Measurements from ENCODE around the gene SEC24D. TPM values are rescaled to one million over a fixed set of nuclear protein-coding genes. Genes with fewer than 3 reads are reported as not detected.

The SEC24D gene
- total RNA-seq, 6 experiments from 2014 or later: 164 to 198 (median 183) TPM

DNA sequence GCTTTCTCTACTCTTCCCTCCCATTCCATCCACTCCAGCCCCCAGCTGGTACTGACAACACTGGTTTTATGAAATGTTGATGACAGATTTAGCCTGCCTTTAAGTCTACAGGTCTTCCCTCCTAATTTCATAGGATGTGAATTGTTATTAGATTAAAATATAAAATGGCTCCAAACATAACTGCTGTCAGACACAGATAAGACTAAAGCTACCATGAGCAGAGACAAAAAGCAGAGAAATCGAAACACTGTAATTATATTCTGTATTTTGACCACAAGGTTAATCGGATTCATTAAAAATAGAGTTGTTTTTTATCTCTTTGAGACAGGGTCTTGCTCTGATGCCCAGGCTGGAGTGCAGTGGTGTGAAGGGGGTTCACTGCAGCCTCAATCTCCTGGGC is 28.3 kb downstream of the SEC24D start:
- H3K27ac Mint-ChIP-seq: peak overlapping the region; percentile 68
- peaks cover 54% of the 10 kb centered on the region for H3K4me1 Mint-ChIP-seq (ENCODE audit: low read depth)
- H3K9me3 Mint-ChIP-seq: no peaks in the 10 kb centered on the region
- no peak overlapping the region for H3K4me3 Mint-ChIP-seq
- H3K36me3 Mint-ChIP-seq (ENCODE audit: low read depth): peaks cover 79% of the 10 kb centered on the region
- TF ChIP-seq CTCF (IDR thresholded peaks at IDR 0.05): no peak
- H3K27me3 Mint-ChIP-seq (ENCODE audit: insufficient read depth): no peaks in the 10 kb centered on the region
- DNase-seq: no peak

DNA sequence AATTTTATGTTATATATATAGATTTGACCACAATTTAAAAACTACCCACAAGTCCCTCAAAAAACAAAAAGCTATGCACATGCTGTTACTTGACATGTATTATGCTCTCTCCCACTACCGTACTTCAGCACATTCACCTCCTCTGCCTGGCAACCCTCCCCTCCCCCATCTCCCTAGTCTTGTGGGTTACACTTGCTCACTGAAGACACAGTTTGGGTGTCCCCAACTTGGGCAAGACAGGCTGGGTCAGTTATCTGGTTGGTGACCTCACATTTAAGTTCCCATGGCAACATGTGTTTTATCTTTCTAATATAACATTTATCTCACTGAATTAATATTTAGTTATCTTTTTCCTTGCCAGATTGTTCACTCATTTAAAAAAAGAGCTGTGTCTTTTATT is 32.7 kb downstream of the SEC24D start:
- no peaks in the 10 kb centered on the region for H3K9me3 Mint-ChIP-seq
- peaks cover 61% of the 10 kb centered on the region for H3K36me3 Mint-ChIP-seq (ENCODE audit: low read depth)
- DNase-seq: no peak
- peaks cover 31% of the 10 kb centered on the region for H3K4me1 Mint-ChIP-seq (ENCODE audit: low read depth)
- peak overlapping the region; percentile 47 for H3K27ac Mint-ChIP-seq
- TF ChIP-seq CTCF (IDR thresholded peaks at IDR 0.05): no peak
- no peak overlapping the region for H3K4me3 Mint-ChIP-seq
- H3K27me3 Mint-ChIP-seq (ENCODE audit: insufficient read depth): peaks cover 5% of the 10 kb centered on the region

GRCh38 chr4:118801895-118802575 is 33.9 kb downstream of the SEC24D start:
- Mint-ChIP-seq H3K4me1 (ENCODE audit: low read depth) (peaks cover 32% of the 10 kb centered on the region), H3K9me3 (no peaks in the 10 kb centered on the region), H3K27ac (peak overlapping the region; percentile 49; the same call in 1 of the 2 replicates), H3K27me3 (ENCODE audit: insufficient read depth) (peaks cover 5% of the 10 kb centered on the region), H3K36me3 (ENCODE audit: low read depth) (peaks cover 56% of the 10 kb centered on the region), H3K4me3 (no peak overlapping the region)
- no peak for DNase-seq
- no peak for TF ChIP-seq CTCF (IDR thresholded peaks at IDR 0.05)

GRCh38 chr4:118799231-118799942 is 36.5 kb downstream of the SEC24D start:
- DNase-seq: no peak
- Mint-ChIP-seq H3K27ac (peak overlapping the region; percentile 51), H3K36me3 (ENCODE audit: low read depth) (peaks cover 56% of the 10 kb centered on the region), H3K27me3 (ENCODE audit: insufficient read depth) (peaks cover 5% of the 10 kb centered on the region), H3K4me3 (no peak overlapping the region), H3K9me3 (no peaks in the 10 kb centered on the region), H3K4me1 (ENCODE audit: low read depth) (peaks cover 32% of the 10 kb centered on the region)
- no peak for TF ChIP-seq CTCF (IDR thresholded peaks at IDR 0.05)

DNA sequence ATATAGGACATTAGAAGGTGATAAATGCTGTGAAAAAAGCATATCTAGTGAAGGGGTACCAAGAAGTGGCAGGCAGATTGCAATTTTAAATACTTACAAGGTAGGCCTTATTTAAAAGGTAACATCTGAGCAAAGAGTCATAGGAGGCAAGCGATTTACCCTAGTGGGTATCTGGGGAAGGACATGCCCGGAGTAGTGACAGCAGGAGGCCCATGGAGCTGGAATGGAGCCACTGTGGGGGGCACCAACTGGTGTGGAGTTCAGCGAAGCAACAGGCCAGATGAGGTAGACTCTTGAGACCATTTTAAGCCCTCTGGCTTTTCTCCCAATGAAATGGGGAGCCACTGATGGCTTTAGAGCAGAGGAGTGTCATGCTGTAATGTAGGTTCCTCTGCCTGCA is 37.3 kb downstream of the SEC24D start:
- DNase-seq: no peak
- peaks cover 54% of the 10 kb centered on the region for H3K36me3 Mint-ChIP-seq (ENCODE audit: low read depth)
- peak; percentile 47 for TF ChIP-seq CTCF (IDR thresholded peaks at IDR 0.05)
- H3K27me3 Mint-ChIP-seq (ENCODE audit: insufficient read depth): peaks cover 5% of the 10 kb centered on the region
- peak overlapping the region; percentile 51 for H3K27ac Mint-ChIP-seq
- H3K4me3 Mint-ChIP-seq: no peak overlapping the region
- peaks cover 27% of the 10 kb centered on the region for H3K4me1 Mint-ChIP-seq (ENCODE audit: low read depth)
- H3K9me3 Mint-ChIP-seq: no peaks in the 10 kb centered on the region
